ENCODE data around the gene GGN. TPM values are rescaled to one million over a fixed set of nuclear protein-coding genes. Genes with fewer than 3 reads are reported as not detected.

GGN gene
- total RNA-seq, 1 experiment from 2014 or later: 0.47 TPM

DNA sequence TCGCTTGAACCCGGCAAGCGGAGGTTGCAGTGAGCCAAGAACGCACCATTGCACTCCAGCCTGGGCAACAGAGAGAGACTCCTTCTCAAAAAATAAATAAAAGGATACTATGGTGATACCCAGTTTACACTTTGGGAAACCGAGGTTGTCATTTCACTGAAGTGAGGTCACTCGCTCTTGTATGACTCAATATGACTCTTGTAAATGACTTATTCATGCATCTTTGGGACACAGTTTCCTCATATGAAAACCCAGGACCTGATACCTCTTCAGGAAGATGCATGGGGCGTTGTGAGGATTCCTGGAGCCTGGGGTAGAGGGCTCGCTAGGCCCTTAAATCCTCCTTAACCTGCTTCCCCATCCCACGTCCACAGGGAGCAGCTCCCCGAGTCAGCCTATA is 9.0 kb downstream of the GGN start (continued):
- TF ChIP-seq SIN3A (IDR thresholded peaks at IDR 0.05; ENCODE audit: low read depth) (no peak), EZH2 (IDR thresholded peaks at IDR 0.05) (no peak)

DNA sequence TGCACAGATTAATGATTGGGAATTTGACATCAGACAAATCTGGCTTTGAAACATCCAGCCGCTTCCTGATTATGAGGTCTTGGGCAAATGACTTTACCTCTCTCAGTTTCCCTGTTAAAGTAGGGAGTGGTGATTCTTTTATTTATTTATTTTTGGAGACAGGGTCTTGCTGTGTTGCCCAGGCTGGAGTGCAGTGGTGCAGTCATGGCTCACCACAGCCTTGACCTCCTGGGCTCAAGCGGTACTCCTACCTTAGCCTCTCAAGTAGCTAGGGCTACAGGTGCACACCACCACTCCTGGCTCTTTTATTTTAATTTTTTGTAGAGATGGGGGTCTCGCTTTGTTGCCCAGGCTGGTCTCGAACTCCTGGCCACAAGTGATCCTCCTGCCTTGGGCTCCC is 10.8 kb downstream of the GGN start:
- no peak for DNase-seq (ENCODE audit: low read depth, low spot score)
- H3K9me3 ChIP-seq (ENCODE audit: control insufficient read depth in 1 of 2, insufficient read depth in 1 of 2, low read depth in 1 of 2, low read length in 2 of 2): no peaks in the 10 kb centered on the region
- peaks cover 11 to 23% of the 10 kb centered on the region in 2 experiments for H3K4me1 ChIP-seq (ENCODE audit: control insufficient read depth in 1 of 2, insufficient read depth in 2 of 2, low read length in 2 of 2)
- H3K79me2 ChIP-seq (ENCODE audit: insufficient read depth, low read length): peaks cover 56% of the 10 kb centered on the region
- no TSS peak for BruUV-seq (replicated peaks)
- RAD21 ChIA-PET (ENCODE audit: low non-redundant PET in 1 of 2, low total read pairs in 2 of 2, uncharacterized antibody in 2 of 2, unreplicated experiment in 2 of 2): no interaction called here
- H3K4me3 ChIP-seq (replicated peaks in 1 of 2; ENCODE audit: low read depth in 1 of 2, low read length in 2 of 2): no peak overlapping the region
- POLR2A ChIA-PET: interaction anchor here (5.6 kb wide), 1 partner anchor 11 kb away, joined by 44 read pairs; the partner anchor contains the start of genes GGN and SPRED3
- H3K27me3 ChIP-seq (ENCODE audit: insufficient read depth, low read length): no peaks in the 10 kb centered on the region
- CTCF ChIA-PET: no interaction called here
- no peaks in the 10 kb centered on the region for H3K9me2 ChIP-seq (ENCODE audit: insufficient read depth)
- ATAC-seq: no peak
- H3K9ac ChIP-seq (ENCODE audit: low read length): no peak overlapping the region
- no peak overlapping the region for H3K4me2 ChIP-seq (ENCODE audit: low read length)
- H2AFZ ChIP-seq (ENCODE audit: low read depth, low read length, poor library complexity, severe bottlenecking): no peak overlapping the region
- intact Hi-C loops (cut with micrococcal nuclease): no loop called here
- H3K27ac ChIP-seq (ENCODE audit: low read depth, low read length): peak overlapping the region; percentile 10; the same call in 1 of the 2 replicates
- peaks cover 35 to 36% of the 10 kb centered on the region in 2 experiments for H3K36me3 ChIP-seq (ENCODE audit: control insufficient read depth in 1 of 2, insufficient read depth in 2 of 2, low read length in 2 of 2)
- H4K20me1 ChIP-seq (ENCODE audit: insufficient read depth): no peaks in the 10 kb centered on the region
- TF ChIP-seq, protein P1, sequence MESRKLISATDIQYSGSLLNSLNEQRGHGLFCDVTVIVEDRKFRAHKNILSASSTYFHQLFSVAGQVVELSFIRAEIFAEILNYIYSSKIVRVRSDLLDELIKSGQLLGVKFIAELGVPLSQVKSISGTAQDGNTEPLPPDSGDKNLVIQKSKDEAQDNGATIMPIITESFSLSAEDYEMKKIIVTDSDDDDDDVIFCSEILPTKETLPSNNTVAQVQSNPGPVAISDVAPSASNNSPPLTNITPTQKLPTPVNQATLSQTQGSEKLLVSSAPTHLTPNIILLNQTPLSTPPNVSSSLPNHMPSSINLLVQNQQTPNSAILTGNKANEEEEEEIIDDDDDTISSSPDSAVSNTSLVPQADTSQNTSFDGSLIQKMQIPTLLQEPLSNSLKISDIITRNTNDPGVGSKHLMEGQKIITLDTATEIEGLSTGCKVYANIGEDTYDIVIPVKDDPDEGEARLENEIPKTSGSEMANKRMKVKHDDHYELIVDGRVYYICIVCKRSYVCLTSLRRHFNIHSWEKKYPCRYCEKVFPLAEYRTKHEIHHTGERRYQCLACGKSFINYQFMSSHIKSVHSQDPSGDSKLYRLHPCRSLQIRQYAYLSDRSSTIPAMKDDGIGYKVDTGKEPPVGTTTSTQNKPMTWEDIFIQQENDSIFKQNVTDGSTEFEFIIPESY (IDR thresholded peaks at IDR 0.05; ENCODE audit: extremely low read depth, insufficient replicate concordance, low read length): no peak
- TF ChIP-seq ELF1 (IDR thresholded peaks at IDR 0.05; ENCODE audit: borderline replicate concordance, low read depth): no peak
- no peak for TF ChIP-seq ZNF274 (IDR thresholded peaks at IDR 0.05; ENCODE audit: low read depth, low read length)
- TF ChIP-seq, protein P2, sequence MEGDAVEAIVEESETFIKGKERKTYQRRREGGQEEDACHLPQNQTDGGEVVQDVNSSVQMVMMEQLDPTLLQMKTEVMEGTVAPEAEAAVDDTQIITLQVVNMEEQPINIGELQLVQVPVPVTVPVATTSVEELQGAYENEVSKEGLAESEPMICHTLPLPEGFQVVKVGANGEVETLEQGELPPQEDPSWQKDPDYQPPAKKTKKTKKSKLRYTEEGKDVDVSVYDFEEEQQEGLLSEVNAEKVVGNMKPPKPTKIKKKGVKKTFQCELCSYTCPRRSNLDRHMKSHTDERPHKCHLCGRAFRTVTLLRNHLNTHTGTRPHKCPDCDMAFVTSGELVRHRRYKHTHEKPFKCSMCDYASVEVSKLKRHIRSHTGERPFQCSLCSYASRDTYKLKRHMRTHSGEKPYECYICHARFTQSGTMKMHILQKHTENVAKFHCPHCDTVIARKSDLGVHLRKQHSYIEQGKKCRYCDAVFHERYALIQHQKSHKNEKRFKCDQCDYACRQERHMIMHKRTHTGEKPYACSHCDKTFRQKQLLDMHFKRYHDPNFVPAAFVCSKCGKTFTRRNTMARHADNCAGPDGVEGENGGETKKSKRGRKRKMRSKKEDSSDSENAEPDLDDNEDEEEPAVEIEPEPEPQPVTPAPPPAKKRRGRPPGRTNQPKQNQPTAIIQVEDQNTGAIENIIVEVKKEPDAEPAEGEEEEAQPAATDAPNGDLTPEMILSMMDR (IDR thresholded peaks at IDR 0.05 in 2 of 3, conservative IDR thresholded peaks at IDR 0.05 in 1 of 3; ENCODE audit: borderline replicate concordance in 1 of 3, insufficient read depth in 1 of 3, low read depth in 2 of 3, low read length in 2 of 3): no peak
- TF ChIP-seq EZH2 (IDR thresholded peaks at IDR 0.05): no peak
- TF ChIP-seq CEBPB (IDR thresholded peaks at IDR 0.05; ENCODE audit: low read depth): no peak
- no peak for TF ChIP-seq EGR1 (IDR thresholded peaks at IDR 0.05; ENCODE audit: low read depth)
- TF ChIP-seq, protein P3, sequence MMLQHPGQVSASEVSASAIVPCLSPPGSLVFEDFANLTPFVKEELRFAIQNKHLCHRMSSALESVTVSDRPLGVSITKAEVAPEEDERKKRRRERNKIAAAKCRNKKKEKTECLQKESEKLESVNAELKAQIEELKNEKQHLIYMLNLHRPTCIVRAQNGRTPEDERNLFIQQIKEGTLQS (IDR thresholded peaks at IDR 0.05): no peak
- TF ChIP-seq FOSL1 (IDR thresholded peaks at IDR 0.05; ENCODE audit: low read depth): no peak
- no peak for TF ChIP-seq RAD21 (IDR thresholded peaks at IDR 0.05; ENCODE audit: low read depth)
- TF ChIP-seq POLR2A (IDR thresholded peaks at IDR 0.05; ENCODE audit: borderline replicate concordance, extremely low read depth, insufficient read depth, insufficient read length): no peak
- TF ChIP-seq, protein P4, sequence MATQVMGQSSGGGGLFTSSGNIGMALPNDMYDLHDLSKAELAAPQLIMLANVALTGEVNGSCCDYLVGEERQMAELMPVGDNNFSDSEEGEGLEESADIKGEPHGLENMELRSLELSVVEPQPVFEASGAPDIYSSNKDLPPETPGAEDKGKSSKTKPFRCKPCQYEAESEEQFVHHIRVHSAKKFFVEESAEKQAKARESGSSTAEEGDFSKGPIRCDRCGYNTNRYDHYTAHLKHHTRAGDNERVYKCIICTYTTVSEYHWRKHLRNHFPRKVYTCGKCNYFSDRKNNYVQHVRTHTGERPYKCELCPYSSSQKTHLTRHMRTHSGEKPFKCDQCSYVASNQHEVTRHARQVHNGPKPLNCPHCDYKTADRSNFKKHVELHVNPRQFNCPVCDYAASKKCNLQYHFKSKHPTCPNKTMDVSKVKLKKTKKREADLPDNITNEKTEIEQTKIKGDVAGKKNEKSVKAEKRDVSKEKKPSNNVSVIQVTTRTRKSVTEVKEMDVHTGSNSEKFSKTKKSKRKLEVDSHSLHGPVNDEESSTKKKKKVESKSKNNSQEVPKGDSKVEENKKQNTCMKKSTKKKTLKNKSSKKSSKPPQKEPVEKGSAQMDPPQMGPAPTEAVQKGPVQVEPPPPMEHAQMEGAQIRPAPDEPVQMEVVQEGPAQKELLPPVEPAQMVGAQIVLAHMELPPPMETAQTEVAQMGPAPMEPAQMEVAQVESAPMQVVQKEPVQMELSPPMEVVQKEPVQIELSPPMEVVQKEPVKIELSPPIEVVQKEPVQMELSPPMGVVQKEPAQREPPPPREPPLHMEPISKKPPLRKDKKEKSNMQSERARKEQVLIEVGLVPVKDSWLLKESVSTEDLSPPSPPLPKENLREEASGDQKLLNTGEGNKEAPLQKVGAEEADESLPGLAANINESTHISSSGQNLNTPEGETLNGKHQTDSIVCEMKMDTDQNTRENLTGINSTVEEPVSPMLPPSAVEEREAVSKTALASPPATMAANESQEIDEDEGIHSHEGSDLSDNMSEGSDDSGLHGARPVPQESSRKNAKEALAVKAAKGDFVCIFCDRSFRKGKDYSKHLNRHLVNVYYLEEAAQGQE (IDR thresholded peaks at IDR 0.05; ENCODE audit: low read depth): no peak
- no peak for TF ChIP-seq SP1 (IDR thresholded peaks at IDR 0.05; ENCODE audit: low read depth)
- TF ChIP-seq JUND (IDR thresholded peaks at IDR 0.05): no peak
- TF ChIP-seq EZH2phosphoT487 (IDR thresholded peaks at IDR 0.05; ENCODE audit: borderline replicate concordance): no peak

Data from HCT116 (cell line).